Neural cell (in vitro differentiated cells): ENCODE data around the gene RCAN1. TPM values are rescaled to one million over a fixed set of nuclear protein-coding genes. Genes with fewer than 3 reads are reported as not detected.

Experiments
- H2AFZ ChIP-seq: fragments of 200-600, 300-800 bp; sonication (generic), shearing (Covaris generic); 2 replicates; pipeline ENCODE4 v1.6.0; 2014; ENCODE audit warnings: low read depth, mild to moderate bottlenecking, antibody characterized with exemption, low read length, moderate library complexity
- H3F3A ChIP-seq: fragments of 200-600 bp; shearing (Covaris generic); 2 replicates; pipeline ENCODE4 v1.6.1; 2016; ENCODE audit warnings: mild to moderate bottlenecking, moderate library complexity, mixed read lengths, antibody characterized with exemption, low read length; ENCODE audit not compliant: insufficient read depth, poor library complexity, severe bottlenecking
- H3K27ac ChIP-seq: fragments of 200-600, 300-800 bp; sonication (generic), shearing (Covaris generic); 2 replicates; pipeline ENCODE4 v1.5.1; 2014; ENCODE audit warnings: mild to moderate bottlenecking, low read length, moderate library complexity
- H3K27me3 ChIP-seq: fragments of 300-800, 200-600 bp; sonication (generic), shearing (Covaris generic); 2 replicates; pipeline ENCODE4 v1.6.0; 2014; ENCODE audit warnings: mild to moderate bottlenecking, low read depth, low read length, moderate library complexity; ENCODE audit not compliant: insufficient read depth
- H3K36me3 ChIP-seq: fragments of 300-800, 200-600 bp; sonication (generic), shearing (Covaris generic); 2 replicates; pipeline ENCODE4 v1.5.1; 2014; ENCODE audit warnings: mild to moderate bottlenecking, antibody characterized with exemption, low read length, moderate library complexity; ENCODE audit not compliant: insufficient read depth
- H3K4me2 ChIP-seq: fragments of 300-800, 200-600 bp; sonication (generic), shearing (Covaris generic); 2 replicates; pipeline ENCODE4 v1.6.0; 2014; ENCODE audit warnings: mild to moderate bottlenecking, low read length
- H3K4me3 ChIP-seq: fragments of 300-800, 200-600 bp; sonication (generic), shearing (Covaris generic); 2 replicates; pipeline ENCODE4 v1.5.1; 2014; ENCODE audit warnings: mild to moderate bottlenecking, low read length, moderate library complexity
- H3K79me2 ChIP-seq: fragments of 200-600 bp; shearing (Covaris generic); replicated peaks from 2 replicates; pipeline ENCODE4 v1.6.0; 2014; ENCODE audit warnings: mild to moderate bottlenecking, low read length, moderate library complexity; ENCODE audit not compliant: insufficient read depth
- H3K9ac ChIP-seq: fragments of 300-800, 200-600 bp; sonication (generic), shearing (Covaris generic); 2 replicates; pipeline ENCODE4 v1.6.1; 2016; ENCODE audit warnings: mild to moderate bottlenecking, low read length, mixed read lengths
- H3K9me2 ChIP-seq: fragments of 200-600 bp; shearing (Covaris generic); 2 replicates; pipeline ENCODE4 v1.6.1; 2016; ENCODE audit warnings: mild to moderate bottlenecking, low read length, mixed read lengths; ENCODE audit not compliant: insufficient read depth
- H3K9me3 ChIP-seq: fragments of 200-600, 300-800 bp; sonication (generic), shearing (Covaris generic); 2 replicates; pipeline ENCODE4 v1.6.1; 2016; ENCODE audit warnings: mild to moderate bottlenecking, mixed run types, low read length, moderate library complexity, mixed read lengths
- H4K20me1 ChIP-seq: fragments of 200-600 bp; shearing (Covaris generic); 2 replicates; pipeline ENCODE4 v1.6.1; 2016; ENCODE audit warnings: mild to moderate bottlenecking, mixed run types; ENCODE audit not compliant: insufficient read depth
- CTCF ChIP-seq: fragments of 450-650 bp; IDR thresholded peaks from 2 replicates; pipeline ENCODE4 v1.5.1; 2014; ENCODE audit warnings: antibody characterized with exemption, mild to moderate bottlenecking, moderate library complexity; ENCODE audit not compliant: poor library complexity, severe bottlenecking
- EP300 ChIP-seq: fragments of 450-650 bp; conservative IDR thresholded peaks from 2 replicates; pipeline ENCODE4 v1.6.1; 2014; ENCODE audit warnings: antibody characterized with exemption, mild to moderate bottlenecking, moderate library complexity; ENCODE audit not compliant: poor library complexity, severe bottlenecking
- EZH2 ChIP-seq: fragments of 200-600, 300-800 bp; shearing (Covaris generic), sonication (generic); IDR thresholded peaks from 2 replicates; pipeline ENCODE4 v1.6.1; 2014; ENCODE audit warnings: antibody characterized with exemption, low read length, borderline replicate concordance, mild to moderate bottlenecking; ENCODE audit not compliant: insufficient read depth, poor library complexity, severe bottlenecking
- MXI1 ChIP-seq: fragments of 450-650 bp; conservative IDR thresholded peaks from 2 replicates; pipeline ENCODE4 v1.6.1; 2014; ENCODE audit warnings: antibody characterized with exemption, mild to moderate bottlenecking; ENCODE audit not compliant: poor library complexity, severe bottlenecking
- POLR2AphosphoS5 ChIP-seq: IDR thresholded peaks from 2 replicates; pipeline ENCODE4 v1.6.1; 2012
- RAD21 ChIP-seq: fragments of 450-650 bp; conservative IDR thresholded peaks from 2 replicates; pipeline ENCODE4 v1.6.1; 2014; ENCODE audit warnings: antibody characterized with exemption, mild to moderate bottlenecking, moderate library complexity
- REST ChIP-seq: IDR thresholded peaks from 2 replicates; pipeline ENCODE4 v1.6.1; 2012; ENCODE audit warnings: borderline replicate concordance
- SMC3 ChIP-seq: fragments of 450-650 bp; conservative IDR thresholded peaks from 2 replicates; pipeline ENCODE4 v1.6.1; 2014; ENCODE audit warnings: antibody characterized with exemption, mild to moderate bottlenecking, moderate library complexity; ENCODE audit not compliant: poor library complexity
- TAF1 ChIP-seq: IDR thresholded peaks from 2 replicates; pipeline ENCODE4 v1.6.1; 2012; ENCODE audit warnings: low read depth
- polyA plus RNA-seq: library from polyadenylated mRNA; depleted of rRNA; stranded (reverse); fragments of >200 nt; gene quantifications from 2 replicates; pipeline ENCODE4 v1.2.3, GENCODE V29; 2014

The RCAN1 gene
- polyA plus RNA-seq, 1 donor from 2014 or later = 46.0 TPM

- Histone ChIP-seq H3K79me2 (no peaks in the 10 kb centered on the region), H4K20me1 (no peaks in the 10 kb centered on the region), H3K27me3 (no peaks in the 10 kb centered on the region), H3K9ac (no peak overlapping the region), H3K9me2 (no peaks in the 10 kb centered on the region), H3K9me3 (no peaks in the 10 kb centered on the region), H3K36me3 (no peaks in the 10 kb centered on the region), H3K27ac (no peak overlapping the region), H2AFZ (no peak overlapping the region), H3F3A (no peaks in the 10 kb centered on the region), H3K4me3 (no peak overlapping the region), H3K4me2 (no peak overlapping the region)
- no peak for TF ChIP-seq POLR2AphosphoS5
- TF ChIP-seq SMC3 = no peak
- TF ChIP-seq EZH2 = no peak
- TF ChIP-seq CTCF = no peak
- no peak for TF ChIP-seq TAF1
- TF ChIP-seq EP300 = no peak
- TF ChIP-seq RAD21 = no peak
- TF ChIP-seq MXI1 = no peak
- TF ChIP-seq REST = no peak
Observed at GRCh38 chr21:34559089-34559631, 55.8 kb downstream of the RCAN1 start.

- Histone ChIP-seq H3F3A (no peaks in the 10 kb centered on the region), H3K4me2 (no peak overlapping the region), H3K27ac (no peak overlapping the region), H3K9ac (no peak overlapping the region), H3K27me3 (no peaks in the 10 kb centered on the region), H3K9me3 (no peaks in the 10 kb centered on the region), H3K79me2 (no peaks in the 10 kb centered on the region), H3K36me3 (no peaks in the 10 kb centered on the region), H3K9me2 (no peaks in the 10 kb centered on the region), H3K4me3 (no peak overlapping the region), H2AFZ (no peak overlapping the region), H4K20me1 (no peaks in the 10 kb centered on the region)
- no peak for TF ChIP-seq REST
- TF ChIP-seq POLR2AphosphoS5 = no peak
- no peak for TF ChIP-seq SMC3
- TF ChIP-seq TAF1 = no peak
- no peak for TF ChIP-seq MXI1
- no peak for TF ChIP-seq EZH2
- no peak for TF ChIP-seq CTCF
- TF ChIP-seq RAD21 = no peak
- no peak for TF ChIP-seq EP300
Observed at GRCh38 chr21:34558166-34558565, 56.7 kb downstream of the RCAN1 start.
